Heart right ventricle (tissue), 16 donors: Measurements from ENCODE around the gene CENPK. TPM values are rescaled to one million over a fixed set of nuclear protein-coding genes. Genes with fewer than 3 reads are reported as not detected.

Experiments used
- ATAC-seq, 8 donors: fragments of 200-7000 bp; cut with Tn5 transposase; one replicate each; pipeline ENCODE4 v1.9.1; 2020; ENCODE audit warnings: mild to moderate bottlenecking in 8 of 8, moderate library complexity in 8 of 8, moderate number of reproducible peaks in 1 of 8
- DNase-seq, 2 donors: peaks; one replicate each; pipeline ENCODE4 v3.0.0-alpha.2; 2020
- H3K27ac ChIP-seq, 10 donors: fragments of 200-600 bp; sonication (generic) in 2 of 10; one replicate each; pipeline versions ENCODE4 v1.5.0 to v1.8.0; 2020 to 2022; ENCODE audit warnings: mild to moderate bottlenecking in 3 of 10
- H3K27me3 ChIP-seq, 7 donors: fragments of 200-600 bp; one replicate each; pipeline ENCODE4 v1.8.0; 2021 to 2022; ENCODE audit warnings: mild to moderate bottlenecking in 2 of 7
- H3K36me3 ChIP-seq, 9 donors: fragments of 200-600 bp; sonication (generic) in 1 of 9; one replicate each; pipeline versions ENCODE4 v1.5.0 to v1.8.0; 2020 to 2022; ENCODE audit warnings: mild to moderate bottlenecking in 2 of 9
- H3K4me1 ChIP-seq, 9 donors: fragments of 200-600 bp; sonication (generic) in 1 of 9; one replicate each; pipeline versions ENCODE4 v1.5.0 to v1.8.0; 2020 to 2022; ENCODE audit warnings: mild to moderate bottlenecking in 4 of 9
- H3K4me3 ChIP-seq, 10 donors: fragments of 200-600 bp; sonication (generic) in 2 of 10; one replicate each; pipeline versions ENCODE4 v1.5.0 to v1.8.0; 2020 to 2022; ENCODE audit warnings: mild to moderate bottlenecking in 7 of 10, moderate library complexity in 2 of 10
- H3K9me3 ChIP-seq, 11 donors: fragments of 200-600 bp in 10 of 11; sonication (generic) in 2 of 11; one replicate each; pipeline versions ENCODE4 v1.5.0 to v1.8.0; 2013 to 2022; ENCODE audit warnings: mild to moderate bottlenecking in 2 of 11, control low read depth in 1 of 11, moderate library complexity in 1 of 11
- CTCF ChIP-seq, 9 donors: fragments of 200-600 bp; sonication (generic) in 2 of 9; IDR thresholded peaks; one replicate each; pipeline versions ENCODE4 v1.5.0 to v1.8.0; 2021 to 2022; ENCODE audit warnings: antibody characterized with exemption in 9 of 9, mild to moderate bottlenecking in 5 of 9, moderate library complexity in 1 of 9
- WGBS, 2 donors: extraction: QIAGEN DNeasy Blood & Tissue Kit; methylation state at CpG; one replicate each; pipeline ENCODE4 v1.1.7; 2013; ENCODE audit warnings: inconsistent platforms in 1 of 2; 5-methylcytosine and 5-hydroxymethylcytosine counted together
- intact Hi-C, 10 donors: fragments of 100-400 bp; cut with DNase I; formaldehyde crosslinking; loops; one replicate each; pipeline versions ENCODE4 v1.11.1 to v1.14.2; 2022
- polyA plus RNA-seq, 2 donors: library from polyadenylated mRNA; stranded (reverse); fragments of 200-250 nt; gene quantifications; one replicate each; pipeline ENCODE4 v1.2.3, GENCODE V29; 2013
- total RNA-seq, 10 donors: library from RNA; stranded (reverse); fragmentation: NEBNext Ultra II Directional in 3 of 10; extraction: Animal tissue kit (Norgen Biotek cat#: 25700) in 3 of 10; gene quantifications; one replicate each; pipeline versions ENCODE4 v1.2.1 to v1.2.4, GENCODE V29; 2021 to 2023
- donor health status: Arrhythmogenic right ventricular cardiomyopathy.
- donor health status: ischemic (EF 13 %, LVEDD 7.1; RV severe dilation, severe dysfunction).
- donor health status: healthy with polysubstance abuse.
- donor health status: DM: no; HTN: yes; CAD: no.
- donor health status: DM: no; HTN: no; CAD: no.
- donor health status: ischemic (EF 25% LVEDD 6.9; RV normal size, moderate dysfunction).
- donor health status: ischemic (EF 25% LVEDD 5.7; RV mildly dilated, moderate dysfunction).
- donor health status: healthy.
- donor health status: DM: yes; HTN: yes; CAD: no.
- donor health status: Ischemic cardiomyopathy.
- donor health status: ischemic (EF 35%, LVEDD 5.7; RV mildly dilated, moderate dysfunction).
- donor health status: nonischemic (EF 11% LVEDD 7.7; RV severe dilation, severe dysfunction).
- donor health status: DM: yes; HTN: yes; CAD: no.
- donor health status: PGD.
- donor health status: ischemic (EF 29% LVEDD 5.4; RV normal size, mild dysfunction).
- donor health status: nonischemic (EF 23%, LVEDD 6.1; RV moderate dilation, normal function).

Gene CENPK
- total and polyA plus RNA-seq, 12 donors = 0.19 to 3.5 (median 0.68) TPM

DNA sequence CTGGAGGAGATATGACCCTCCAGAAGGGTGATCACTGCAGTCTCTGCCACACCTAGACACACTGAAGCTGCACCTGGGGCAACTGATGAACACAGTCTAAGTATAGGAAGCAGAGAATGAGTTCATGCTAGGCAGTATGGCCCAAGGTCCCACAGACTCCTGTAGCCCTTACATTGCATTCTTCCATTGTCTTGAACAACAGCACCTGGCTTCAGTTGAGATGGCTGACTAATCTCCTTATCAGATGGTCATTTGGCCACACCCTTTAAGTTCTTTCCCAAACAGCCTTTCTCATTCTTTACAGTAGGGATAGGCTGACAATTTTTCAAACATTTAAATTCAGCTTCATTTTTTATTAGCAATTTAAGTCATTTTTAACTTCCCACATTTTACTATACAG is 23.1 kb downstream of the CENPK start:
- H3K27ac ChIP-seq = no peak overlapping the region
- H3K4me3 ChIP-seq = no peak overlapping the region
- no peaks in the 10 kb centered on the region for H3K9me3 ChIP-seq
- no peaks in the 10 kb centered on the region for H3K4me1 ChIP-seq
- no peak for TF ChIP-seq CTCF (IDR thresholded peaks at IDR 0.05)
- ATAC-seq (no peak), DNase-seq (no peak)
- intact Hi-C loops = no loop called here
- peaks cover 0 to 23% (median 0%) of the 10 kb centered on the region in 9 donors for H3K36me3 ChIP-seq
- H3K27me3 ChIP-seq = no peaks in the 10 kb centered on the region

DNA sequence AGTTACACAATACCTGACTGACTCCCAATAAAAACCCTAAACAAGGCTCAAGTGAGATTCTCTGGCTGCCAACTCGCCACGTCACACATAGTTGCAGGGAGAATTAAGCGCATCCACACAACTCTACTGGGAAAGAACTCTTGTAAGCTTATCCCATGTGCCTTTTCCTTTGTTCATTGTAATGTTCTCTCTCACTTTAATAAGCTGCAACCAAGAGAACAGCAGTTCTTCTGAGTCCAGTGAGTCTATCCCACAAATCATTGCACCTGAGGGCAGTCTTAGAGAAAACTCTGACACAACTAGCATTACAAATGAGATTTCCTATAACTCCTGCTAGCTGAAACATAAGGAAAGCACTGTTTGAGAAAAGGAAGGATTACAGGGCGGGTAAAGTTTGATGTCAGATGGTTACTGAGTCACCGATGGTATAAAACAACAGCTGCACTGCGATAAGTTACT is 27.4 kb downstream of the CENPK start:
- no peak overlapping the region for H3K27ac ChIP-seq
- no peak for DNase-seq
- no peaks in the 10 kb centered on the region for H3K9me3 ChIP-seq
- H3K27me3 ChIP-seq = no peaks in the 10 kb centered on the region
- no peak for TF ChIP-seq CTCF (IDR thresholded peaks at IDR 0.05)
- 95 to 97% methylated on average over 6 of the region's 6 CpGs for WGBS, 2 donors
- H3K4me1 ChIP-seq = no peaks in the 10 kb centered on the region
- H3K36me3 ChIP-seq = peaks cover 0 to 7% (median 0%) of the 10 kb centered on the region in 9 donors
- intact Hi-C loops = no loop called here
- no peak overlapping the region for H3K4me3 ChIP-seq
- no peak for ATAC-seq

- TF ChIP-seq CTCF (IDR thresholded peaks at IDR 0.05) = no peak
- Histone ChIP-seq H3K36me3 (no peaks in the 10 kb centered on the region), H3K27me3 (no peaks in the 10 kb centered on the region), H3K4me1 (no peaks in the 10 kb centered on the region), H3K9me3 (no peaks in the 10 kb centered on the region), H3K27ac (no peak overlapping the region), H3K4me3 (no peak overlapping the region)
- ATAC-seq (no peak), DNase-seq (no peak)
- intact Hi-C loops = no loop called here
- WGBS, 2 donors = 95 to 97% methylated on average over 1 of the region's 1 CpG
Measured at GRCh38 chr5:65530904-65531303, 32.1 kb downstream of the CENPK start.

DNA sequence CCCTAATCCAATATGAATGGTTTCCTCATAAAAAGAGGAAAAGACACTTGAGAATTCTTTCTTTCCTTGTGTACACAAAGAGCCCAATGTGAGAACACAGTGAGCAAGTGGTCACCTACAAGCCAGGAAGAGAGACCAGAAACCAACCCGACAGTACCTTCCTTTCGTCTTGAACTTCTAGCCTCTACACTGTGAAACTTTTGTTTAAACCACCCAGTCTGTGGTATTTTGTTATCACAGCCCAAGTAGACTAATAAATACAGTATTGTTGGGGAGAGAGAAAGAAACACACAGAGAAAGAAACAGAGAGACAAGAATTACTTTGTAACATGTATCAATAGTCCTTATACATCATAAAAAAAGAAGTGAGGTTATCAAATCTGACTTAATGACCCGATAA is 37.2 kb downstream of the CENPK start:
- 91 to 95% methylated on average over 3 of the region's 3 CpGs for WGBS, 2 donors
- no peak for ATAC-seq
- DNase-seq = no peak

More for the DNA sequence above, 37.2 kb downstream of the CENPK start:
- no peak overlapping the region for H3K27ac ChIP-seq
- no peaks in the 10 kb centered on the region for H3K9me3 ChIP-seq
- intact Hi-C loops = no loop called here
- H3K27me3 ChIP-seq = no peaks in the 10 kb centered on the region
- no peak for TF ChIP-seq CTCF (IDR thresholded peaks at IDR 0.05)
- H3K4me1 ChIP-seq = no peaks in the 10 kb centered on the region
- peaks cover 0 to 7% (median 0%) of the 10 kb centered on the region in 9 donors for H3K36me3 ChIP-seq
- H3K4me3 ChIP-seq = no peak overlapping the region
